MM.1S (cell line): ENCODE data around the gene BAG3.

Experiments used
- DNase-seq: peaks from one replicate; pipeline ENCODE4 v3.0.0-alpha.2; 2015
- H2AFZ ChIP-seq: fragments of 300-600 bp; sonication (generic); 2 replicates; pipeline ENCODE4 v1.6.0; 2016; ENCODE audit warnings: antibody characterized with exemption, low read length
- H3F3A ChIP-seq: fragments of 300-600 bp; sonication (generic); 2 replicates; pipeline ENCODE4 v1.6.1; 2016; ENCODE audit warnings: mild to moderate bottlenecking, antibody characterized with exemption, low read length, moderate library complexity, mixed read lengths; ENCODE audit not compliant: insufficient read depth
- H3K27ac ChIP-seq: fragments of 300-600 bp; sonication (generic); 2 replicates; pipeline ENCODE4 v1.5.1; 2016; ENCODE audit warnings: mild to moderate bottlenecking, low read length
- H3K27me3 ChIP-seq: fragments of 300-600 bp; sonication (generic); replicated peaks from 2 replicates; pipeline ENCODE4 v1.6.0; 2016; ENCODE audit warnings: low read length; ENCODE audit not compliant: insufficient read depth
- H3K36me3 ChIP-seq: fragments of 300-600 bp; sonication (generic); replicated peaks from 2 replicates; pipeline ENCODE4 v1.6.1; 2016; ENCODE audit warnings: mild to moderate bottlenecking, low read length, mixed read lengths; ENCODE audit not compliant: insufficient read depth
- H3K4me1 ChIP-seq: fragments of 300-600 bp; sonication (generic); 2 replicates; pipeline ENCODE4 v1.6.1; 2016; ENCODE audit warnings: low read length, mixed read lengths
- H3K4me2 ChIP-seq: fragments of 300-600 bp; sonication (generic); 2 replicates; pipeline ENCODE4 v1.6.0; 2016; ENCODE audit warnings: low read depth, low read length
- H3K4me3 ChIP-seq: fragments of 300-600 bp; sonication (generic); 2 replicates; pipeline ENCODE4 v1.5.1; 2016; ENCODE audit warnings: low read length, mixed read lengths
- H3K79me2 ChIP-seq: fragments of 300-600 bp; sonication (generic); 2 replicates; pipeline ENCODE4 v1.6.1; 2016; ENCODE audit warnings: mixed run types, low read length, mixed read lengths
- H3K9ac ChIP-seq: fragments of 300-600 bp; sonication (generic); 2 replicates; pipeline ENCODE4 v1.6.1; 2016; ENCODE audit warnings: low read length, mixed read lengths
- H3K9me2 ChIP-seq: fragments of 300-600 bp; sonication (generic); replicated peaks from 2 replicates; pipeline ENCODE4 v1.6.1; 2016; ENCODE audit warnings: mild to moderate bottlenecking, low read length, mixed read lengths; ENCODE audit not compliant: insufficient read depth
- H3K9me3 ChIP-seq: fragments of 300-600 bp; sonication (generic); replicated peaks from 2 replicates; pipeline ENCODE4 v1.6.1; 2016; ENCODE audit warnings: mild to moderate bottlenecking, low read length, mixed read lengths; ENCODE audit not compliant: insufficient read depth
- H4K20me1 ChIP-seq: fragments of 300-600 bp; sonication (generic); 2 replicates; pipeline ENCODE4 v1.6.1; 2016; ENCODE audit warnings: mild to moderate bottlenecking, low read length, moderate library complexity, mixed read lengths; ENCODE audit not compliant: insufficient read depth
- CTCF ChIP-seq: fragments of 300-600 bp; sonication (generic); IDR thresholded peaks from 2 replicates; pipeline ENCODE4 v1.5.1; 2016; ENCODE audit warnings: antibody characterized with exemption, low read length, mixed read lengths
- EZH2 ChIP-seq: fragments of 300-600 bp; sonication (generic); optimal IDR thresholded peaks from 2 replicates; pipeline ENCODE3; 2017; ENCODE audit warnings: low read depth, mild to moderate bottlenecking, antibody characterized with exemption, low read length, mixed read lengths
- EZH2phosphoT487 ChIP-seq: fragments of 300-600 bp; sonication (generic); IDR thresholded peaks from 2 replicates; pipeline ENCODE4 v1.6.1; 2018; ENCODE audit warnings: antibody characterized with exemption, low read length

Gene BAG3

GRCh38 chr10:119630300-119630699 is 20.9 kb upstream of the BAG3 start:
- H3F3A ChIP-seq = no peaks in the 10 kb centered on the region
- H3K9me3 ChIP-seq = no peaks in the 10 kb centered on the region
- DNase-seq = no peak
- no peak overlapping the region for H2AFZ ChIP-seq
- H3K79me2 ChIP-seq = no peaks in the 10 kb centered on the region
- H3K4me2 ChIP-seq = no peak overlapping the region
- no peaks in the 10 kb centered on the region for H3K9me2 ChIP-seq
- H3K36me3 ChIP-seq = no peaks in the 10 kb centered on the region
- H3K9ac ChIP-seq = no peak overlapping the region
- no peaks in the 10 kb centered on the region for H3K4me1 ChIP-seq
- H3K27ac ChIP-seq = no peak overlapping the region
- H3K27me3 ChIP-seq = no peaks in the 10 kb centered on the region
- H3K4me3 ChIP-seq = no peak overlapping the region
- no peaks in the 10 kb centered on the region for H4K20me1 ChIP-seq
- TF ChIP-seq EZH2phosphoT487 (no peak), CTCF (no peak), EZH2 (no peak)

- Histone ChIP-seq H2AFZ (no peak overlapping the region), H3K36me3 (no peaks in the 10 kb centered on the region), H3K9me2 (no peaks in the 10 kb centered on the region), H3K79me2 (no peaks in the 10 kb centered on the region), H3K4me1 (no peaks in the 10 kb centered on the region), H3K9ac (no peak overlapping the region), H3K27ac (no peak overlapping the region), H3K4me3 (no peak overlapping the region), H3F3A (no peaks in the 10 kb centered on the region), H4K20me1 (no peaks in the 10 kb centered on the region), H3K9me3 (no peaks in the 10 kb centered on the region), H3K27me3 (no peaks in the 10 kb centered on the region), H3K4me2 (no peak overlapping the region)
- no peak for DNase-seq
- TF ChIP-seq EZH2phosphoT487 = no peak
These were observed 17.5 kb upstream of the BAG3 start for GRCh38 chr10:119633538-119634218.

- Histone ChIP-seq H3F3A (no peaks in the 10 kb centered on the region), H3K36me3 (no peaks in the 10 kb centered on the region), H3K9me3 (no peaks in the 10 kb centered on the region), H3K9ac (no peak overlapping the region), H3K27me3 (no peaks in the 10 kb centered on the region), H3K9me2 (no peaks in the 10 kb centered on the region), H4K20me1 (no peaks in the 10 kb centered on the region), H3K27ac (no peak overlapping the region), H3K4me3 (no peak overlapping the region), H3K79me2 (no peaks in the 10 kb centered on the region), H3K4me2 (no peak overlapping the region), H2AFZ (no peak overlapping the region), H3K4me1 (no peaks in the 10 kb centered on the region)
- no peak for DNase-seq
- TF ChIP-seq EZH2 (no peak), EZH2phosphoT487 (no peak), CTCF (no peak)
These were observed 17.0 kb upstream of the BAG3 start for GRCh38 chr10:119634219-119634544.

GRCh38 chr10:119637631-119638030 is 13.5 kb upstream of the BAG3 start:
- DNase-seq = no peak
- Histone ChIP-seq H3K4me3 (no peak overlapping the region), H3K4me1 (peaks cover 5% of the 10 kb centered on the region), H3K27ac (no peak overlapping the region), H3K27me3 (no peaks in the 10 kb centered on the region), H3K79me2 (no peaks in the 10 kb centered on the region), H3K9ac (no peak overlapping the region), H3F3A (no peaks in the 10 kb centered on the region), H3K9me2 (no peaks in the 10 kb centered on the region), H4K20me1 (no peaks in the 10 kb centered on the region), H3K36me3 (no peaks in the 10 kb centered on the region), H3K9me3 (no peaks in the 10 kb centered on the region), H3K4me2 (no peak overlapping the region), H2AFZ (no peak overlapping the region)
- TF ChIP-seq EZH2 (no peak), EZH2phosphoT487 (no peak), CTCF (no peak)
